ENCODE measurements around the gene KLF4.

DNA sequence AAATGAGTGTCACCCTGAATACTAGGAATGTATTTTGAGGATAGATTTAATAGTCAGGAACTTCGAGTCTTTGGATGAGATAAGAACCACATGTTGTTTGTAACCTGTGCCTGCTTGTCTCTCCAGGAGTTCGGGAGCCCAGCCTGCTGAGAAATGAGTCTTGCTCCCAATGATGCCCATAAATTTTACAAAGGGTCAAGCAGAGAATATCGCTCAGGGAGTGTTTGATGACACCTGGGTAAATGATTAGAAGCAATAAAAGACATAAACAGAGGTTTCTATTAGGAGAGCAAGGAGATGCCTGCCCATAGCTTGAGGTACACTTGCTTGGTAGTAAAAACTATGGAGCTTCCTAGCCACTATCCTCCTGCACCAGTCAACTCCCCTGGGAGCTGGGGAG is 46.9 kb upstream of the KLF4 start:
- TF ChIP-seq, protein P1, sequence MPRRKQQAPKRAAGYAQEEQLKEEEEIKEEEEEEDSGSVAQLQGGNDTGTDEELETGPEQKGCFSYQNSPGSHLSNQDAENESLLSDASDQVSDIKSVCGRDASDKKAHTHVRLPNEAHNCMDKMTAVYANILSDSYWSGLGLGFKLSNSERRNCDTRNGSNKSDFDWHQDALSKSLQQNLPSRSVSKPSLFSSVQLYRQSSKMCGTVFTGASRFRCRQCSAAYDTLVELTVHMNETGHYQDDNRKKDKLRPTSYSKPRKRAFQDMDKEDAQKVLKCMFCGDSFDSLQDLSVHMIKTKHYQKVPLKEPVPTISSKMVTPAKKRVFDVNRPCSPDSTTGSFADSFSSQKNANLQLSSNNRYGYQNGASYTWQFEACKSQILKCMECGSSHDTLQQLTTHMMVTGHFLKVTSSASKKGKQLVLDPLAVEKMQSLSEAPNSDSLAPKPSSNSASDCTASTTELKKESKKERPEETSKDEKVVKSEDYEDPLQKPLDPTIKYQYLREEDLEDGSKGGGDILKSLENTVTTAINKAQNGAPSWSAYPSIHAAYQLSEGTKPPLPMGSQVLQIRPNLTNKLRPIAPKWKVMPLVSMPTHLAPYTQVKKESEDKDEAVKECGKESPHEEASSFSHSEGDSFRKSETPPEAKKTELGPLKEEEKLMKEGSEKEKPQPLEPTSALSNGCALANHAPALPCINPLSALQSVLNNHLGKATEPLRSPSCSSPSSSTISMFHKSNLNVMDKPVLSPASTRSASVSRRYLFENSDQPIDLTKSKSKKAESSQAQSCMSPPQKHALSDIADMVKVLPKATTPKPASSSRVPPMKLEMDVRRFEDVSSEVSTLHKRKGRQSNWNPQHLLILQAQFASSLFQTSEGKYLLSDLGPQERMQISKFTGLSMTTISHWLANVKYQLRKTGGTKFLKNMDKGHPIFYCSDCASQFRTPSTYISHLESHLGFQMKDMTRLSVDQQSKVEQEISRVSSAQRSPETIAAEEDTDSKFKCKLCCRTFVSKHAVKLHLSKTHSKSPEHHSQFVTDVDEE (CRISPR knock-in tag; IDR thresholded peaks at IDR 0.05): no peak
- TF ChIP-seq ZNF565 (CRISPR knock-in tag; conservative IDR thresholded peaks at IDR 0.05; ENCODE audit: low read depth): no peak
- no peak for TF ChIP-seq ZFP3 (CRISPR knock-in tag; IDR thresholded peaks at IDR 0.05)
- no peak for TF ChIP-seq RARB (CRISPR knock-in tag; IDR thresholded peaks at IDR 0.05)
- TF ChIP-seq, protein P2, sequence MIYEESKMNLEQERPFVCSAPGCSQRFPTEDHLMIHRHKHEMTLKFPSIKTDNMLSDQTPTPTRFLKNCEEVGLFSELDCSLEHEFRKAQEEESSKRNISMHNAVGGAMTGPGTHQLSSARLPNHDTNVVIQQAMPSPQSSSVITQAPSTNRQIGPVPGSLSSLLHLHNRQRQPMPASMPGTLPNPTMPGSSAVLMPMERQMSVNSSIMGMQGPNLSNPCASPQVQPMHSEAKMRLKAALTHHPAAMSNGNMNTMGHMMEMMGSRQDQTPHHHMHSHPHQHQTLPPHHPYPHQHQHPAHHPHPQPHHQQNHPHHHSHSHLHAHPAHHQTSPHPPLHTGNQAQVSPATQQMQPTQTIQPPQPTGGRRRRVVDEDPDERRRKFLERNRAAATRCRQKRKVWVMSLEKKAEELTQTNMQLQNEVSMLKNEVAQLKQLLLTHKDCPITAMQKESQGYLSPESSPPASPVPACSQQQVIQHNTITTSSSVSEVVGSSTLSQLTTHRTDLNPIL (CRISPR knock-in tag; IDR thresholded peaks at IDR 0.05; ENCODE audit: low read depth): no peak
- TF ChIP-seq, protein P3, sequence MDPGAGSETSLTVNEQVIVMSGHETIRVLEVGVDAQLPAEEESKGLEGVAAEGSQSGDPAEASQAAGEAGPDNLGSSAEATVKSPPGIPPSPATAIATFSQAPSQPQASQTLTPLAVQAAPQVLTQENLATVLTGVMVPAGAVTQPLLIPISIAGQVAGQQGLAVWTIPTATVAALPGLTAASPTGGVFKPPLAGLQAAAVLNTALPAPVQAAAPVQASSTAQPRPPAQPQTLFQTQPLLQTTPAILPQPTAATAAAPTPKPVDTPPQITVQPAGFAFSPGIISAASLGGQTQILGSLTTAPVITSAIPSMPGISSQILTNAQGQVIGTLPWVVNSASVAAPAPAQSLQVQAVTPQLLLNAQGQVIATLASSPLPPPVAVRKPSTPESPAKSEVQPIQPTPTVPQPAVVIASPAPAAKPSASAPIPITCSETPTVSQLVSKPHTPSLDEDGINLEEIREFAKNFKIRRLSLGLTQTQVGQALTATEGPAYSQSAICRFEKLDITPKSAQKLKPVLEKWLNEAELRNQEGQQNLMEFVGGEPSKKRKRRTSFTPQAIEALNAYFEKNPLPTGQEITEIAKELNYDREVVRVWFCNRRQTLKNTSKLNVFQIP (CRISPR knock-in tag; IDR thresholded peaks at IDR 0.05; ENCODE audit: borderline replicate concordance, low read depth): no peak
- TF ChIP-seq, protein P4, sequence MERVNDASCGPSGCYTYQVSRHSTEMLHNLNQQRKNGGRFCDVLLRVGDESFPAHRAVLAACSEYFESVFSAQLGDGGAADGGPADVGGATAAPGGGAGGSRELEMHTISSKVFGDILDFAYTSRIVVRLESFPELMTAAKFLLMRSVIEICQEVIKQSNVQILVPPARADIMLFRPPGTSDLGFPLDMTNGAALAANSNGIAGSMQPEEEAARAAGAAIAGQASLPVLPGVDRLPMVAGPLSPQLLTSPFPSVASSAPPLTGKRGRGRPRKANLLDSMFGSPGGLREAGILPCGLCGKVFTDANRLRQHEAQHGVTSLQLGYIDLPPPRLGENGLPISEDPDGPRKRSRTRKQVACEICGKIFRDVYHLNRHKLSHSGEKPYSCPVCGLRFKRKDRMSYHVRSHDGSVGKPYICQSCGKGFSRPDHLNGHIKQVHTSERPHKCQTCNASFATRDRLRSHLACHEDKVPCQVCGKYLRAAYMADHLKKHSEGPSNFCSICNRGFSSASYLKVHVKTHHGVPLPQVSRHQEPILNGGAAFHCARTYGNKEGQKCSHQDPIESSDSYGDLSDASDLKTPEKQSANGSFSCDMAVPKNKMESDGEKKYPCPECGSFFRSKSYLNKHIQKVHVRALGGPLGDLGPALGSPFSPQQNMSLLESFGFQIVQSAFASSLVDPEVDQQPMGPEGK (CRISPR knock-in tag; IDR thresholded peaks at IDR 0.05; ENCODE audit: borderline replicate concordance): no peak
- no peak for TF ChIP-seq ARNTL (CRISPR knock-in tag; IDR thresholded peaks at IDR 0.05; ENCODE audit: borderline replicate concordance, low read depth)
- TF ChIP-seq ZFP30 (CRISPR knock-in tag; IDR thresholded peaks at IDR 0.05): no peak
- TF ChIP-seq ESRRG (CRISPR knock-in tag; IDR thresholded peaks at IDR 0.05): no peak

Measured in SK-N-SH treated with all-trans-retinoic acid at 6 μM for 48 hours (cell line).